ENCODE measurements around the gene TPRA1.

- TF ChIP-seq POLR2A (IDR thresholded peaks at IDR 0.05): no peak
- no peak for TF ChIP-seq EP300 (IDR thresholded peaks at IDR 0.05)
- no peak for TF ChIP-seq CTCF (IDR thresholded peaks at IDR 0.05)
- no peak for TF ChIP-seq POLR2AphosphoS5 (IDR thresholded peaks at IDR 0.05)
These were observed 16.6 kb downstream of the TPRA1 start for GRCh38 chr3:127573912-127574311.
